Lower lobe of right lung (tissue), 2 donors: Measurements from ENCODE around the gene DOC2B. TPM values are rescaled to one million over a fixed set of nuclear protein-coding genes. Genes with fewer than 3 reads are reported as not detected.
A peak's percentile ranks its signal among the peaks of the same experiment; 100 is the strongest.

Experiments
- ATAC-seq, 2 donors: fragments of 200-7000 bp; cut with Tn5 transposase; one replicate each; pipeline ENCODE4 v1.9.1; 2020 to 2022; ENCODE audit warnings: mild to moderate bottlenecking in 2 of 2, moderate library complexity in 2 of 2
- DNase-seq: peaks from one replicate; pipeline ENCODE4 v3.0.0-alpha.2; 2020
- H3K27ac ChIP-seq: fragments of 200-600 bp; one replicate; pipeline ENCODE4 v1.8.0; 2022
- H3K27me3 ChIP-seq: fragments of 200-600 bp; one replicate; pipeline ENCODE4 v1.8.0; 2022; ENCODE audit warnings: low read depth
- H3K36me3 ChIP-seq: fragments of 200-600 bp; one replicate; pipeline ENCODE4 v1.8.0; 2022; ENCODE audit warnings: mild to moderate bottlenecking
- H3K4me1 ChIP-seq: fragments of 200-600 bp; one replicate; pipeline ENCODE4 v1.8.0; 2022
- H3K4me3 ChIP-seq: fragments of 200-600 bp; one replicate; pipeline ENCODE4 v1.8.0; 2022; ENCODE audit warnings: mild to moderate bottlenecking
- H3K9me3 ChIP-seq: fragments of 200-600 bp; one replicate; pipeline ENCODE4 v1.8.0; 2022
- intact Hi-C: fragments of 100-400 bp; cut with DNase I; formaldehyde crosslinking; loops from one replicate; pipeline ENCODE4 v1.11.0; 2022
- total RNA-seq: library from RNA; stranded (reverse); fragmentation: NEBNext Ultra II Directional; extraction: Animal tissue kit (Norgen Biotek cat#: 25700); gene quantifications from one replicate; pipeline ENCODE4 v1.2.1, GENCODE V29; 2021
- TF ChIP-seq, protein P1 (sequence below): fragments of 200-600 bp; IDR thresholded peaks from one replicate; pipeline ENCODE4 v1.8.0; 2022; ENCODE audit warnings: antibody characterized with exemption, mild to moderate bottlenecking
- donor health status: DM: no; HTN: yes; CAD: no; lungs with severe emphysema.

Gene DOC2B
- total RNA-seq, 1 donor from 2014 or later: 6.2 TPM

DNA sequence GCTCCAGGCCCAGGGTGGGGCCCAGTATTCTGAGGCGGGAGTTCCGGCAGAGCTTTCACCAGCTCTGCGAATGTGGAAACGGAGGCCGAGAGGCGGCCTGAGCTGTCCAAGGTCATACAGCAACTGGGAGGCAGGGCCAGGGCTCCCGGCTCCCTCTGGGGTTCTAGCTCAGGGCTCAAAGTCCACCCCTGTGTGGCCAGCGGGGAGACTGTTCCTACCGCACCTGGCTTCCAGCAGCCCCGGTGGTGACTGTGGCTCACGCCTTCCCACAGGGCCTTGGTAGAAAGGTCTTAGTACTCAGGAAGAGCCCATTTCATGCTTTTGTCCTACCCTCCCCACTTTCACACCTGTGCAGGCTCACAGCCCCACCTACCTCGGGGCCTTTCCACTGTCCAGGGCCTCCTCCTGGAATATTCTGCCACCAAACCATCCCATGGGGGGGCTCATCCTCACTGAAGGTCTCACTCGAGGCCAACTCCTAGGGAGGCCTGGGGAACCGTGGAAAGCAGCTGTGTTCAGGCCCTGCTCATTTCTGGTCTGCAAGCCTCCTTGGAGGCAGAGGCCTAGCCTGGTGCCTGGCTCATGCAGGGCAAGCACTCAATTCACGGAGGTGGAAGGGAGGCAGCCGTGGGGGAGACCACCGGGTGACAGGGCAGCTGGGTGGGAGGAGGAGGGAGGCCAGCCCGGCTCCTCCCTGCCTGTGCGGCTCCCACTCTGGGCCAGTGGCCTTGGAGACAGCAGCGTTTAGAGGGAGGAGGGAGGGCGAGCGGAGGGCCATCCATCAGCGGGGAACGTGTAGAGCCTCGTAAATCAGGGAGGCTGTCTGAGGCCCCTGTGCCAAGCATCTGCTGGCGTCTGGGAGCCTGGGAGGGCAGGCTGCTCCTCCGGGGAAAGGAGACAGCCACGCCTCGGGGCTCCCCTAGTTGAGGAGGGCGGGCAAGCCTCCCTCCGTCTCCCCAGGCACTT, 12.7 kb upstream of the DOC2B start:
- Histone ChIP-seq H3K9me3 (no peaks in the 10 kb centered on the region), H3K27me3 (peaks cover 12% of the 10 kb centered on the region), H3K4me3 (no peak overlapping the region), H3K27ac (no peak overlapping the region), H3K36me3 (no peaks in the 10 kb centered on the region), H3K4me1 (peaks cover 5% of the 10 kb centered on the region)
- TF ChIP-seq, protein P1, sequence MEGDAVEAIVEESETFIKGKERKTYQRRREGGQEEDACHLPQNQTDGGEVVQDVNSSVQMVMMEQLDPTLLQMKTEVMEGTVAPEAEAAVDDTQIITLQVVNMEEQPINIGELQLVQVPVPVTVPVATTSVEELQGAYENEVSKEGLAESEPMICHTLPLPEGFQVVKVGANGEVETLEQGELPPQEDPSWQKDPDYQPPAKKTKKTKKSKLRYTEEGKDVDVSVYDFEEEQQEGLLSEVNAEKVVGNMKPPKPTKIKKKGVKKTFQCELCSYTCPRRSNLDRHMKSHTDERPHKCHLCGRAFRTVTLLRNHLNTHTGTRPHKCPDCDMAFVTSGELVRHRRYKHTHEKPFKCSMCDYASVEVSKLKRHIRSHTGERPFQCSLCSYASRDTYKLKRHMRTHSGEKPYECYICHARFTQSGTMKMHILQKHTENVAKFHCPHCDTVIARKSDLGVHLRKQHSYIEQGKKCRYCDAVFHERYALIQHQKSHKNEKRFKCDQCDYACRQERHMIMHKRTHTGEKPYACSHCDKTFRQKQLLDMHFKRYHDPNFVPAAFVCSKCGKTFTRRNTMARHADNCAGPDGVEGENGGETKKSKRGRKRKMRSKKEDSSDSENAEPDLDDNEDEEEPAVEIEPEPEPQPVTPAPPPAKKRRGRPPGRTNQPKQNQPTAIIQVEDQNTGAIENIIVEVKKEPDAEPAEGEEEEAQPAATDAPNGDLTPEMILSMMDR: no peak
- ATAC-seq: no peak
- intact Hi-C loops: no loop called here
- peak; percentile 33 for DNase-seq

- H3K27ac ChIP-seq: no peak overlapping the region
- TF ChIP-seq, protein P1: no peak
- H3K4me1 ChIP-seq: no peaks in the 10 kb centered on the region
- no peaks in the 10 kb centered on the region for H3K36me3 ChIP-seq
- no peak for DNase-seq
- H3K9me3 ChIP-seq: no peaks in the 10 kb centered on the region
- peaks cover 16% of the 10 kb centered on the region for H3K27me3 ChIP-seq
- no peak overlapping the region for H3K4me3 ChIP-seq
- peak in 1 of 2 donors; percentile 32 for ATAC-seq
- intact Hi-C loops: no loop called here
Measured at GRCh38 chr17:193426-193810, 12.0 kb upstream of the DOC2B start.

GRCh38 chr17:192666-193425, 11.4 kb upstream of the DOC2B start:
- Histone ChIP-seq H3K9me3 (no peaks in the 10 kb centered on the region), H3K4me3 (no peak overlapping the region), H3K27me3 (peaks cover 16% of the 10 kb centered on the region), H3K27ac (no peak overlapping the region), H3K36me3 (no peaks in the 10 kb centered on the region), H3K4me1 (no peaks in the 10 kb centered on the region)
- TF ChIP-seq, protein P1: no peak
- ATAC-seq (peak in 1 of 2 donors; percentile 13), DNase-seq (no peak)
- intact Hi-C loops: no loop called here

DNA sequence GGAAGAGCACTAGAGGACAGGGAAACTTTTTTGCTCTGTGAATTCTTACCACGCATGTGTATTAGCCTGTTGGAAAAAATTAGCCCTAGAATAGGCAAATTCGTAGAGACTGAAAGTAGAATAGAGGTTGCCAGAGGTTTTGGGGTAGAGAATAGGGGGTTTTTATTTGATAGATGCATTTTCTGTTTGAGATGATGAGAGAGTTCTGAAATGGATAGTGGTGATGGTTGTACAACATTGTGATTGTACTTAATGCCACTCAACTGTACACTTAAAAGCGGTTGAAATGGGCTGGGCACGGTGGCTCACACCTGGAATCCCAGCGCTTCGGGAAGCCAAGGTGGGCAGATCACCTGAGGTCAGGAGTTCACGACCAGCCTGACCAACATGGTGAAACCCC, 8.0 kb upstream of the DOC2B start:
- TF ChIP-seq, protein P1: no peak
- Histone ChIP-seq H3K4me3 (no peak overlapping the region), H3K9me3 (no peaks in the 10 kb centered on the region), H3K4me1 (peaks cover 3% of the 10 kb centered on the region), H3K27ac (no peak overlapping the region), H3K36me3 (no peaks in the 10 kb centered on the region), H3K27me3 (peaks cover 10% of the 10 kb centered on the region)
- intact Hi-C loops: no loop called here
- DNase-seq (no peak), ATAC-seq (no peak)

- no peak for ATAC-seq
Measured at GRCh38 chr17:187130-187529, 5.7 kb upstream of the DOC2B start.

More at GRCh38 chr17:187130-187529, 5.7 kb upstream of the DOC2B start:
- peaks cover 11% of the 10 kb centered on the region for H3K4me1 ChIP-seq
- no peaks in the 10 kb centered on the region for H3K9me3 ChIP-seq
- peaks cover 15% of the 10 kb centered on the region for H3K27me3 ChIP-seq
- H3K4me3 ChIP-seq: no peak overlapping the region
- intact Hi-C loops: no loop called here
- TF ChIP-seq, protein P1: no peak
- DNase-seq: no peak
- H3K36me3 ChIP-seq: no peaks in the 10 kb centered on the region
- H3K27ac ChIP-seq: no peak overlapping the region
